GM21381 (cell line): ENCODE results near the gene LYZL6.

ENCODE experiments used
- ATAC-seq: cut with Tn5 transposase; IDR thresholded peaks from one replicate; pipeline ENCODE4 v1.9.1; 2021; ENCODE audit warnings: mild to moderate bottlenecking, moderate library complexity; ENCODE audit not compliant: unreplicated experiment

The LYZL6 gene

GRCh38 chr17:35943537-35943936 lies at the start of gene LYZL6:
Gene LYZL6 (minus strand): TSS chr17:35943713. CDS start chr17:35939356, 4,357 bp downstream.
- ATAC-seq = no peak

- no peak for ATAC-seq
Observed at GRCh38 chr17:35991075-35991474, 47.6 kb upstream of the LYZL6 start.

- ATAC-seq = no peak
Observed at GRCh38 chr17:35988164-35988563, 44.7 kb upstream of the LYZL6 start.

- ATAC-seq = no peak
Observed at GRCh38 chr17:35986643-35987042, 43.1 kb upstream of the LYZL6 start, which contains the start of gene CCL14. Gene CCL14 (minus strand): TSS chr17:35986729. CDS start chr17:35986649, 80 bp downstream.

GRCh38 chr17:35984140-35984539 lies 40.6 kb upstream of the LYZL6 start:
- no peak for ATAC-seq

- no peak for ATAC-seq
Observed at GRCh38 chr17:35982409-35983191, 39.1 kb upstream of the LYZL6 start.

GRCh38 chr17:35981908-35982330 lies 38.4 kb upstream of the LYZL6 start:
- ATAC-seq = no peak

- ATAC-seq = no peak
Observed at GRCh38 chr17:35981246-35981645, 37.7 kb upstream of the LYZL6 start, which contains the start of gene CCL16. Gene CCL16 (minus strand): TSS chr17:35981497. CDS start chr17:35981420, 77 bp downstream.

- ATAC-seq = no peak
Observed at GRCh38 chr17:35978346-35978745, 34.8 kb upstream of the LYZL6 start.

- no peak for ATAC-seq
Observed at GRCh38 chr17:35977509-35977908, 34.0 kb upstream of the LYZL6 start.

GRCh38 chr17:35973333-35974260 lies 30.1 kb upstream of the LYZL6 start:
- ATAC-seq = no peak

- no peak for ATAC-seq
Observed at GRCh38 chr17:35972945-35973332, 29.4 kb upstream of the LYZL6 start.

GRCh38 chr17:35972535-35972934 lies 29.0 kb upstream of the LYZL6 start:
- no peak for ATAC-seq

- no peak for ATAC-seq
Observed at GRCh38 chr17:35972066-35972465, 28.6 kb upstream of the LYZL6 start.

GRCh38 chr17:35969558-35970380 lies 26.3 kb upstream of the LYZL6 start:
- ATAC-seq = no peak

- ATAC-seq = no peak
Observed at GRCh38 chr17:35968520-35969054, 25.1 kb upstream of the LYZL6 start.

GRCh38 chr17:35965272-35965671 lies 21.8 kb upstream of the LYZL6 start:
- ATAC-seq = no peak

GRCh38 chr17:35963663-35964062 lies 20.1 kb upstream of the LYZL6 start:
- no peak for ATAC-seq

- ATAC-seq = no peak
Observed at GRCh38 chr17:35953720-35954119, 10.2 kb upstream of the LYZL6 start.

GRCh38 chr17:35949401-35949800 lies 5.9 kb upstream of the LYZL6 start:
- no peak for ATAC-seq
